Measurements from ENCODE around the gene GALNT11.

GALNT11 gene

DNA sequence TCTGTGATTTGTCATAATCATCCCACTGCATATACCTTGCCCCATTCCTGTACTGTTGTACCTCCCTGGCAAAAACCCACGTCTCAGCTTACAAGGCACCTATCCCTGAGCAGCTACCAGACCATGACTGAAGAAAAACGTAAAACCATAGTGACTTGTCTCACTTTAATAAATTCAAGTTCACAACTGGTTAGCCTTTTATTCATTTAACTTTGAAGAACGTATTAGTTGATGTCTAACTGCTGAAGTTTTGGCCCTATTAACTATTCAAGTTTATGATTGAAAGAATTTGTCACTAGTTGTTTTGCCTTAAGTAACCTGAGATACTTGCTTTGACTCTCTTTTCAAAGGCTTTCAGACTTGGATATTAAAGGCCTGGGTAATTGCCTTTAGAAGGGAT, 59.7 kb downstream of the GALNT11 start:
- Histone ChIP-seq H3K27me3 (ENCODE audit: insufficient read depth, low read length) (no peaks in the 10 kb centered on the region), H2AFZ (ENCODE audit: insufficient read depth, low read length, poor library complexity) (no peak overlapping the region), H3K9me3 (ENCODE audit: insufficient read depth, low read depth, low read length) (peaks cover 3% of the 10 kb centered on the region), H3K4me2 (ENCODE audit: low read length) (no peak overlapping the region), H2AK5ac (ENCODE audit: low read length) (no peak overlapping the region), H3K79me1 (ENCODE audit: low read length) (no peaks in the 10 kb centered on the region), H3K14ac (ENCODE audit: low read length) (no peak overlapping the region), H2BK120ac (ENCODE audit: insufficient read depth, low read length, poor library complexity) (no peak overlapping the region), H3K4me3 (ENCODE audit: low read depth, low read length) (no peak overlapping the region), H3K36me3 (ENCODE audit: control insufficient read depth in 1 of 2, insufficient read depth in 2 of 2, low read length in 2 of 2) (peaks cover 0 to 3% of the 10 kb centered on the region in 2 experiments), H2BK12ac (ENCODE audit: low read length) (no peak overlapping the region), H4K91ac (ENCODE audit: low read depth, low read length) (no peak overlapping the region), H3K79me2 (ENCODE audit: control insufficient read depth, insufficient read depth, low read length, poor library complexity) (no peaks in the 10 kb centered on the region), H4K8ac (ENCODE audit: low read depth, low read length) (no peak overlapping the region), H3K18ac (ENCODE audit: low read length) (no peak overlapping the region), H3K23ac (ENCODE audit: low read length) (no peak overlapping the region), H4K12ac (ENCODE audit: low read depth, low read length) (no peak overlapping the region), H3K4me1 (ENCODE audit: control insufficient read depth in 1 of 2, insufficient read depth in 2 of 2, low read length in 2 of 2) (peaks cover 0 to 3% of the 10 kb centered on the region in 2 experiments), H2BK5ac (ENCODE audit: low read depth, low read length, poor library complexity) (no peak overlapping the region), H3K4ac (ENCODE audit: low read depth, low read length) (no peak overlapping the region), H3K9ac (ENCODE audit: low read length) (no peak overlapping the region), H3K27ac (ENCODE audit: low read depth, low read length) (no peak overlapping the region)
- DNase-seq, result no peak
- WGBS (ENCODE audit: extremely low coverage, insufficient coverage, insufficient read length), result no CpG with 5 or more reads among the region's 3 CpGs

DNA sequence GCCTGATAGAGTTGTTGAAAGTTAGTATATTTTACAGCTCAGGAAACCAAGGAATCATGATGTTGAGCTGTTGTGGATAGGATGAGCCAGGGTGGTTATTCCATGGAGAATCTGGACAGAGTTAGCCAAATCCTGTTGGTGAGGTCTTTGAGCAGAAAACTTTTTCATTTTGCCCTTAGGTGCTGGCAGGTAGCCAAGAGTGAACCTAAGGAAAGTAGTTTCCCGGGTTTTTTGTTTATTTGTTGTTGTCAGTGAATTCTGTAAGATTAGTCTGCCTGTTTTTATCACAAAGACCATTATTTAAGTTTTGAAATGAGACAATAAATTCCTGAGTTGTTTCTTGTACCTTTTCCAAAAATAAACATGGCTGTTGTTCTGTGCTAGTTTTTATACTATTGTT, 61.0 kb downstream of the GALNT11 start:
- no CpG with 5 or more reads among the region's 1 CpG for WGBS (ENCODE audit: extremely low coverage, insufficient coverage, insufficient read length)
- no peak overlapping the region for H3K4me2 ChIP-seq (ENCODE audit: low read length)
- no peaks in the 10 kb centered on the region for H3K79me2 ChIP-seq (ENCODE audit: control insufficient read depth, insufficient read depth, low read length, poor library complexity)
- H2AFZ ChIP-seq (ENCODE audit: insufficient read depth, low read length, poor library complexity), result no peak overlapping the region
- H3K23ac ChIP-seq (ENCODE audit: low read length), result no peak overlapping the region
- H3K18ac ChIP-seq (ENCODE audit: low read length), result no peak overlapping the region
- no peak overlapping the region for H3K4me3 ChIP-seq (ENCODE audit: low read depth, low read length)
- H3K9ac ChIP-seq (ENCODE audit: low read length), result no peak overlapping the region
- H2BK12ac ChIP-seq (ENCODE audit: low read length), result no peak overlapping the region
- H2BK120ac ChIP-seq (ENCODE audit: insufficient read depth, low read length, poor library complexity), result no peak overlapping the region
- no peak overlapping the region for H3K4ac ChIP-seq (ENCODE audit: low read depth, low read length)
- no peaks in the 10 kb centered on the region for H3K79me1 ChIP-seq (ENCODE audit: low read length)
- H4K8ac ChIP-seq (ENCODE audit: low read depth, low read length), result no peak overlapping the region
- peaks cover 0 to 3% of the 10 kb centered on the region in 2 experiments for H3K36me3 ChIP-seq (ENCODE audit: control insufficient read depth in 1 of 2, insufficient read depth in 2 of 2, low read length in 2 of 2)
- H3K4me1 ChIP-seq (ENCODE audit: control insufficient read depth in 1 of 2, insufficient read depth in 2 of 2, low read length in 2 of 2), result peaks cover 0 to 3% of the 10 kb centered on the region in 2 experiments
- no peak overlapping the region for H3K27ac ChIP-seq (ENCODE audit: low read depth, low read length)
- DNase-seq, result no peak
- H3K9me3 ChIP-seq (ENCODE audit: insufficient read depth, low read depth, low read length), result peaks cover 3% of the 10 kb centered on the region
- H3K14ac ChIP-seq (ENCODE audit: low read length), result no peak overlapping the region
- no peak overlapping the region for H2BK5ac ChIP-seq (ENCODE audit: low read depth, low read length, poor library complexity)
- H4K91ac ChIP-seq (ENCODE audit: low read depth, low read length), result no peak overlapping the region
- H4K12ac ChIP-seq (ENCODE audit: low read depth, low read length), result no peak overlapping the region
- H3K27me3 ChIP-seq (ENCODE audit: insufficient read depth, low read length), result no peaks in the 10 kb centered on the region
- no peak overlapping the region for H2AK5ac ChIP-seq (ENCODE audit: low read length)

DNA sequence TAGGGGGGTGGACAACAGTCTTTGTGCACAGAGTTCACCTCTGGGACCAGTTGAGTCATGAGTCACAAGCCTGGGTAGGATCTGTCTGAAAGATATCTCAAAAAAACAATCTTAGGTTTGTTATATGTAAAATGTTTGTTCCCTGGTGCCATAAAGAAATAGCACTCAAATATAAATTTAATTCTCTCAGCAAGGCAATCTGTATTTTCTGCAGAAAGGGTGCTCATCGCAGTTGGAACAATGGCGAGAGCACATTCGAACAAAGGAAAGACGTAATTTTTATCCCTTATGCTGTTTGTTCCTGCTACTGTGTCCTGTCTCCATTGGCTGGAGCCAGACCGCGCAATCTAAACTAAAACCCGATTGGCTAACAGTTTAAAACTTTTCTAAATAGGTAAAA, 63.7 kb downstream of the GALNT11 start:
- no peaks in the 10 kb centered on the region for H3K27me3 ChIP-seq (ENCODE audit: insufficient read depth, low read length)
- H3K79me1 ChIP-seq (ENCODE audit: low read length), result no peaks in the 10 kb centered on the region
- no CpG with 5 or more reads among the region's 7 CpGs for WGBS (ENCODE audit: extremely low coverage, insufficient coverage, insufficient read length)
- H3K9ac ChIP-seq (ENCODE audit: low read length), result no peak overlapping the region
- H2BK120ac ChIP-seq (ENCODE audit: insufficient read depth, low read length, poor library complexity), result no peak overlapping the region
- H4K12ac ChIP-seq (ENCODE audit: low read depth, low read length), result no peak overlapping the region
- H3K36me3 ChIP-seq (ENCODE audit: control insufficient read depth in 1 of 2, insufficient read depth in 2 of 2, low read length in 2 of 2), result peaks cover 0 to 3% of the 10 kb centered on the region in 2 experiments
- no peak overlapping the region for H3K18ac ChIP-seq (ENCODE audit: low read length)
- no peak for DNase-seq
- no peak overlapping the region for H2AFZ ChIP-seq (ENCODE audit: insufficient read depth, low read length, poor library complexity)
- no peak overlapping the region for H4K91ac ChIP-seq (ENCODE audit: low read depth, low read length)
- no peak overlapping the region for H4K8ac ChIP-seq (ENCODE audit: low read depth, low read length)
- no peak overlapping the region for H2BK5ac ChIP-seq (ENCODE audit: low read depth, low read length, poor library complexity)
- H3K4me1 ChIP-seq (ENCODE audit: control insufficient read depth in 1 of 2, insufficient read depth in 2 of 2, low read length in 2 of 2), result peaks cover 0 to 3% of the 10 kb centered on the region in 2 experiments
- H3K14ac ChIP-seq (ENCODE audit: low read length), result no peak overlapping the region
- no peak overlapping the region for H3K4me2 ChIP-seq (ENCODE audit: low read length)
- no peak overlapping the region for H3K4ac ChIP-seq (ENCODE audit: low read depth, low read length)
- H3K27ac ChIP-seq (ENCODE audit: low read depth, low read length), result no peak overlapping the region
- H2BK12ac ChIP-seq (ENCODE audit: low read length), result no peak overlapping the region
- H3K9me3 ChIP-seq (ENCODE audit: insufficient read depth, low read depth, low read length), result peaks cover 3% of the 10 kb centered on the region
- H3K4me3 ChIP-seq (ENCODE audit: low read depth, low read length), result no peak overlapping the region
- H3K23ac ChIP-seq (ENCODE audit: low read length), result no peak overlapping the region
- H2AK5ac ChIP-seq (ENCODE audit: low read length), result no peak overlapping the region
- no peaks in the 10 kb centered on the region for H3K79me2 ChIP-seq (ENCODE audit: control insufficient read depth, insufficient read depth, low read length, poor library complexity)

DNA sequence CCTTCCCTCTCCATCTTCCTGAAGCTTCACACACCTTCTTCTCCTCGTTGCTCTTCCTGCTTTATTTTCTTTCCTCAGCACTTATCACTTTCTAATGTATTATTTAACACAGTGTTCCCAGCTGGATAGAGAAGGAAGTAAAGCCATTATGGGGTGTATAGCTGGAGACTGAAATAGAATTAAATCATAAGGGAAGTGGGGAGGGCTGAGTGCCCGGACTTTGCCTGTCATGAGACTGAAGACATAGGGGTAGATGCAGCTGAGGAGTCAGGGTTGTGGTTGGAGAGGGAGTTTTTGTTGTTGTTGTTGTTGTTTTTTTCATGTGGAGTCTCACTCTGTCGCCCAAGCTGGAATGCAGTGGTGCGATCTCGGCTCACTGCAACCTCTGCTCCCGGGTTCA, 65.3 kb downstream of the GALNT11 start:
- Histone ChIP-seq H3K4me2 (ENCODE audit: low read length) (no peak overlapping the region), H3K36me3 (ENCODE audit: control insufficient read depth in 1 of 2, insufficient read depth in 2 of 2, low read length in 2 of 2) (peaks cover 0 to 3% of the 10 kb centered on the region in 2 experiments), H2BK12ac (ENCODE audit: low read length) (no peak overlapping the region), H2AFZ (ENCODE audit: insufficient read depth, low read length, poor library complexity) (no peak overlapping the region), H4K91ac (ENCODE audit: low read depth, low read length) (no peak overlapping the region), H3K4ac (ENCODE audit: low read depth, low read length) (no peak overlapping the region), H4K8ac (ENCODE audit: low read depth, low read length) (no peak overlapping the region), H3K27ac (ENCODE audit: low read depth, low read length) (no peak overlapping the region), H2BK5ac (ENCODE audit: low read depth, low read length, poor library complexity) (no peak overlapping the region), H3K79me1 (ENCODE audit: low read length) (no peaks in the 10 kb centered on the region), H3K27me3 (ENCODE audit: insufficient read depth, low read length) (no peaks in the 10 kb centered on the region), H3K9me3 (ENCODE audit: insufficient read depth, low read depth, low read length) (peaks cover 3% of the 10 kb centered on the region), H3K4me1 (ENCODE audit: control insufficient read depth in 1 of 2, insufficient read depth in 2 of 2, low read length in 2 of 2) (no peaks in the 10 kb centered on the region), H3K4me3 (ENCODE audit: low read depth, low read length) (no peak overlapping the region), H4K12ac (ENCODE audit: low read depth, low read length) (no peak overlapping the region), H3K9ac (ENCODE audit: low read length) (no peak overlapping the region), H3K18ac (ENCODE audit: low read length) (no peak overlapping the region), H2AK5ac (ENCODE audit: low read length) (no peak overlapping the region), H3K79me2 (ENCODE audit: control insufficient read depth, insufficient read depth, low read length, poor library complexity) (no peaks in the 10 kb centered on the region), H2BK120ac (ENCODE audit: insufficient read depth, low read length, poor library complexity) (no peak overlapping the region), H3K23ac (ENCODE audit: low read length) (no peak overlapping the region), H3K14ac (ENCODE audit: low read length) (no peak overlapping the region)
- no peak for DNase-seq
- whole genome bisulfite sequencing (ENCODE audit: extremely low coverage, insufficient coverage, insufficient read length), result no CpG with 5 or more reads among the region's 6 CpGs
